CD4-positive, alpha-beta T cell (primary cell): ENCODE data around the gene IGLON5. TPM values are rescaled to one million over a fixed set of nuclear protein-coding genes. Genes with fewer than 3 reads are reported as not detected.

Experiments used
- ATAC-seq: fragments of 200-7000 bp; cut with Tn5 transposase; one replicate; pipeline ENCODE4 v1.10.0; 2022; ENCODE audit warnings: mild to moderate bottlenecking; ENCODE audit not compliant: poor library complexity
- CTCF ChIA-PET: fragments of 350-600 bp; sonication (Branson Sonifier 250); formaldehyde crosslinking; loops from one replicate; lab custom pipeline; 2021; ENCODE audit warnings: antibody characterized with exemption, inconsistent platforms; lab: Charles Lee
- POLR2A ChIA-PET: fragments of 350-600 bp; sonication (Branson Sonifier 250); formaldehyde crosslinking; loops from one replicate; lab custom pipeline; 2021; ENCODE audit warnings: antibody characterized with exemption, inconsistent platforms; lab: Charles Lee
- DNase-seq, 14 experiments: peaks; one replicate each; pipeline ENCODE4 v3.0.0-alpha.2; 2013 to 2020; ENCODE audit warnings: mixed read lengths in 2 of 14
- H3K27ac ChIP-seq, 2 donors: one replicate each; pipeline versions ENCODE4 v1.5.1 to v1.7.0; 2013; ENCODE audit warnings: low read length in 2 of 2, low read depth in 1 of 2, mild to moderate bottlenecking in 1 of 2
- H3K27me3 ChIP-seq, 2 experiments: 1 replicate in 1 of 2; 2 replicates in 1 of 2; pipeline versions ENCODE4 v1.6.1 to v1.7.0; 2013; ENCODE audit warnings: low read length in 2 of 2, control low read depth in 1 of 2, mild to moderate bottlenecking in 1 of 2, moderate library complexity in 1 of 2; ENCODE audit not compliant: insufficient read depth in 2 of 2, control insufficient read depth in 1 of 2
- H3K36me3 ChIP-seq: one replicate; pipeline ENCODE4 v1.6.1; 2013; ENCODE audit warnings: low read length, control low read depth; ENCODE audit not compliant: insufficient read depth
- H3K4me1 ChIP-seq: one replicate; pipeline ENCODE4 v1.6.1; 2013; ENCODE audit warnings: low read length, control low read depth; ENCODE audit not compliant: insufficient read depth
- H3K4me3 ChIP-seq: one replicate; pipeline ENCODE4 v1.5.1; 2013; ENCODE audit warnings: mild to moderate bottlenecking, low read length, moderate library complexity
- H3K9me3 ChIP-seq, 2 experiments: 1 replicate in 1 of 2; 2 replicates in 1 of 2; pipeline versions ENCODE4 v1.6.1 to v1.7.0; 2013; ENCODE audit warnings: low read length in 2 of 2, mild to moderate bottlenecking in 2 of 2, control low read depth in 1 of 2, moderate library complexity in 1 of 2; ENCODE audit not compliant: control insufficient read depth in 1 of 2, insufficient read depth in 1 of 2
- H3K27ac Mint-ChIP-seq: one replicate; pipeline ENCODE4 v1.8.0; 2020; ENCODE audit warnings: mixed read lengths
- H3K27me3 Mint-ChIP-seq: one replicate; pipeline ENCODE4 v1.8.0; 2021; ENCODE audit warnings: mixed read lengths
- H3K36me3 Mint-ChIP-seq: one replicate; pipeline ENCODE4 v1.8.0; 2021; ENCODE audit warnings: low read depth, mixed read lengths
- H3K4me1 Mint-ChIP-seq: one replicate; pipeline ENCODE4 v1.8.0; 2021; ENCODE audit warnings: low read depth, mixed read lengths
- H3K4me3 Mint-ChIP-seq: one replicate; pipeline ENCODE4 v1.8.0; 2020; ENCODE audit warnings: mild to moderate bottlenecking, mixed read lengths
- H3K9me3 Mint-ChIP-seq: one replicate; pipeline ENCODE4 v1.8.0; 2020; ENCODE audit warnings: mixed read lengths
- CTCF ChIP-seq: fragments of 200-600 bp; IDR thresholded peaks from one replicate; pipeline ENCODE4 v1.8.0; 2022; ENCODE audit warnings: antibody characterized with exemption, mild to moderate bottlenecking
- intact Hi-C, 2 experiments: fragments of 100-400 bp; cut with DNase I in 1 of 2; cut with micrococcal nuclease in 1 of 2; formaldehyde crosslinking; loops; one replicate each; pipeline versions ENCODE4 v1.15.1 to v1.9.0; 2023 to 2025; cut with DNase I, micrococcal nuclease
- total RNA-seq, 174 experiments: library from RNA in 2 of 174; stranded (reverse) in 2 of 174; gene quantifications; one replicate each; pipeline ENCODE4 v1.2.3 and lab custom pipeline; 2021 to 2026

Gene IGLON5
- total RNA-seq, 2 experiments from 2014 or later = not detected

- Mint-ChIP-seq H3K27me3 (peaks cover 47% of the 10 kb centered on the region), H3K27ac (no peak overlapping the region), H3K4me3 (no peak overlapping the region), H3K36me3 (no peaks in the 10 kb centered on the region), H3K4me1 (no peaks in the 10 kb centered on the region), H3K9me3 (no peaks in the 10 kb centered on the region)
- DNase-seq (no peak), ATAC-seq (no peak)
- Histone ChIP-seq H3K4me3 (no peak overlapping the region), H3K27me3 (peaks cover 33 to 35% of the 10 kb centered on the region in 2 experiments), H3K9me3 (peaks cover 0 to 21% of the 10 kb centered on the region in 2 experiments), H3K27ac (no peak overlapping the region), H3K4me1 (peaks cover 13% of the 10 kb centered on the region), H3K36me3 (no peaks in the 10 kb centered on the region)
- intact Hi-C loops = no loop called here
- ChIA-PET POLR2A (no interaction called here), CTCF (no interaction called here)
- no peak for TF ChIP-seq CTCF
Measured at GRCh38 chr19:51331716-51332115, 20.3 kb downstream of the IGLON5 start.

GRCh38 chr19:51333836-51334460, 22.5 kb downstream of the IGLON5 start:
- ATAC-seq (no peak), DNase-seq (no peak)
- POLR2A ChIA-PET = interaction anchor here (0.7 kb wide), 1 partner anchor 990 kb away, joined by 3 read pairs; no protein-coding TSS in a partner anchor
- Mint-ChIP-seq H3K36me3 (no peaks in the 10 kb centered on the region), H3K27ac (no peak overlapping the region), H3K4me1 (peaks cover 6% of the 10 kb centered on the region), H3K4me3 (no peak overlapping the region), H3K9me3 (no peaks in the 10 kb centered on the region), H3K27me3 (peaks cover 26% of the 10 kb centered on the region)
- Histone ChIP-seq H3K4me1 (peaks cover 8% of the 10 kb centered on the region), H3K27ac (no peak overlapping the region), H3K27me3 (peaks cover 11 to 15% of the 10 kb centered on the region in 2 experiments), H3K9me3 (peaks cover 0 to 3% of the 10 kb centered on the region in 2 experiments), H3K4me3 (no peak overlapping the region), H3K36me3 (no peaks in the 10 kb centered on the region)
- intact Hi-C loops = no loop called here
- no peak for TF ChIP-seq CTCF
- CTCF ChIA-PET = no interaction called here

DNA sequence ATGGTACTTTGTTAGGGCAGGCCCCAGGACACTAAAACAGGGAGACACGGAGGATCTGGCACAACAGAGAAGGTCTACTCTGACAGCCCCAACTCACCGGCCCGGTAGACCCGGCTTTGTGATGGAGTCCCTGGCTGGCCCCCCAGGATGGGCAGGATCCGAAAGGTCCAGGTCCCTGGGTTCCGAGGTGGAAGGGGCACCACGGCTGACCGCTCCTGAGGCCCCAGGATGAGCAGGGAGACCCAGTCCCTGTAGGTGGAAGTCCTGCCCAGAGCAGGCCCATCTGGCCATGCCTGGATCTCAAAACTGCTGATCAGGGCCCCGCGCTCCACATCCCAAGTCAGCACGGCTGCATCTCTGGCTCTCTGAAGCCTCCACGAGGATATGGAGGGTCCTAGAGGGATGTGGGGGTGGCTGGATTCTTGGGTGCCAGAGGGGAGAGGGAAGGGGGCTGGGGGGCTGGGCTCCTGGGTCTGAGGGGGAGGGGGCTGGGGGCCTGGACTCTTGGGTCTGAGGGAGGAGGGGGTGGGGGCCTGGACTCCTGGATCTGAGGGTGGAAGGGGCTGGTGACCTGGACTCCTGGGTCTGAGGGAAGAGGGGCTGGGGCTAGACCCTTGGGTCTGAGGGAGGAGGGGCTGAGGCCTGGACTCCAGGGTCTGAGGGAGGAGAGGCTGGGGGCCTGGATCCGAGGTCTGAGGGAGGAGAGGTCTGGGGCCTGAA, 25.9 kb downstream of the IGLON5 start:
- Histone ChIP-seq H3K4me3 (no peak overlapping the region), H3K4me1 (peaks cover 23% of the 10 kb centered on the region), H3K27ac (no peak overlapping the region), H3K9me3 (no peaks in the 10 kb centered on the region), H3K36me3 (no peaks in the 10 kb centered on the region), H3K27me3 (no peaks in the 10 kb centered on the region)
- peaks cover 23% of the 10 kb centered on the region for H3K4me1 Mint-ChIP-seq
- H3K36me3 Mint-ChIP-seq = no peaks in the 10 kb centered on the region
- DNase-seq (no peak), ATAC-seq (no peak)
- intact Hi-C loops = no loop called here
- H3K9me3 Mint-ChIP-seq = no peaks in the 10 kb centered on the region
- CTCF ChIA-PET = interaction anchor here (0.9 kb wide), 1 partner anchor 12 kb away, joined by 4 read pairs; no protein-coding TSS in a partner anchor
- no peak for TF ChIP-seq CTCF
- no peak overlapping the region for H3K4me3 Mint-ChIP-seq
- POLR2A ChIA-PET = no interaction called here
- no peaks in the 10 kb centered on the region for H3K27me3 Mint-ChIP-seq
- H3K27ac Mint-ChIP-seq = no peak overlapping the region
